ENCODE data around the gene KCND3. TPM values are rescaled to one million over a fixed set of nuclear protein-coding genes. Genes with fewer than 3 reads are reported as not detected.

KCND3 gene
- total and polyA plus RNA-seq, 4 donors = 1.0 to 27.1 (median 6.1) TPM

DNA sequence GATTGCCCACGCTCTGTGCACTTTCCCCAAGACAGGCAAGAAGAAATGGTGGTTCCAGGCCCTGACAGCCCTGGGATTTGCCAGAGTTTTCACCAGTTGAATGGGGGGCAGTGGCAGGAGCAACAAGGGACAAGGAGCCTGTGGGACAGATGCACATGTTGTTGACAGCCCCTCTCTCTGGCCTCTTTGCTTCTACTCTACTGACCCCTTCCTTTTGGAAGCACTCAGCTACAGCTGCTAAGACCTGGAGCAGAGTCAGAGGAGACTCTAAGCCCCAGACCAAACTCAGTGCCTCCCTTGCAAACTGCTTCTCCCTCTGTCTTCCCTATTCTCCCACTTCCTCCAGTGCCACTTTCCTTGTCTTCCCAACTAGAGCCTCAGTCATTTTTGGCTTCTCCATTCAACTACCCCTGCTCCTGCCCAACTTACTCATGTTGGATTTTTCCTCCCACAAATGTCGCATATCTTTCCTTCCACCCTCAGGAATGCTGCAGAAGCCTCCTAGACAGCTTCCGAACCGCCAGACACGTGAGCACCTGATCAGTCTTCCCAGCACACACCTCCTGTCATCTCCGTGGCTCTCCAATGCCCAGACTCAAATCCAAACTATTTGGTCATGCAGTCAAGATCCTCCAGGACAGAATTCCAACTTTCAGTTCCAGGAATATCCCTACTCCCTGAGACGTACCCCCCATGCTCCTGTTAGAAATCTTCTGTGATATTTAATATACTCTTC is 259.4 kb downstream of the KCND3 start:
- no peaks in the 10 kb centered on the region for H3K9me3 ChIP-seq (ENCODE audit: control insufficient read depth in 4 of 4, low read length in 3 of 4)
- TF ChIP-seq GABPA (IDR thresholded peaks at IDR 0.05 in 1 of 2, conservative IDR thresholded peaks at IDR 0.05 in 1 of 2) (no peak), RAD21 (IDR thresholded peaks at IDR 0.05) (no peak), TAF1 (conservative IDR thresholded peaks at IDR 0.05) (no peak), HNF4G (IDR thresholded peaks at IDR 0.05) (no peak)
- TF ChIP-seq, protein P1, sequence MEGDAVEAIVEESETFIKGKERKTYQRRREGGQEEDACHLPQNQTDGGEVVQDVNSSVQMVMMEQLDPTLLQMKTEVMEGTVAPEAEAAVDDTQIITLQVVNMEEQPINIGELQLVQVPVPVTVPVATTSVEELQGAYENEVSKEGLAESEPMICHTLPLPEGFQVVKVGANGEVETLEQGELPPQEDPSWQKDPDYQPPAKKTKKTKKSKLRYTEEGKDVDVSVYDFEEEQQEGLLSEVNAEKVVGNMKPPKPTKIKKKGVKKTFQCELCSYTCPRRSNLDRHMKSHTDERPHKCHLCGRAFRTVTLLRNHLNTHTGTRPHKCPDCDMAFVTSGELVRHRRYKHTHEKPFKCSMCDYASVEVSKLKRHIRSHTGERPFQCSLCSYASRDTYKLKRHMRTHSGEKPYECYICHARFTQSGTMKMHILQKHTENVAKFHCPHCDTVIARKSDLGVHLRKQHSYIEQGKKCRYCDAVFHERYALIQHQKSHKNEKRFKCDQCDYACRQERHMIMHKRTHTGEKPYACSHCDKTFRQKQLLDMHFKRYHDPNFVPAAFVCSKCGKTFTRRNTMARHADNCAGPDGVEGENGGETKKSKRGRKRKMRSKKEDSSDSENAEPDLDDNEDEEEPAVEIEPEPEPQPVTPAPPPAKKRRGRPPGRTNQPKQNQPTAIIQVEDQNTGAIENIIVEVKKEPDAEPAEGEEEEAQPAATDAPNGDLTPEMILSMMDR (IDR thresholded peaks at IDR 0.05; ENCODE audit: low read depth, low read length, missing input control) = no peak
- WGBS = 94% methylated on average over 7 of the region's 7 CpGs
- H3K27ac ChIP-seq (ENCODE audit: low read depth in 1 of 2, low read length in 2 of 2) = no peak overlapping the region
- no peak overlapping the region for H3K9ac ChIP-seq (ENCODE audit: low read depth in 1 of 2, low read length in 2 of 2)
- no peaks in the 10 kb centered on the region for H3K36me3 ChIP-seq (ENCODE audit: control insufficient read depth in 4 of 4, insufficient read depth in 3 of 4, low read depth in 1 of 4, low read length in 3 of 4)
- H3K4me3 ChIP-seq (ENCODE audit: low read depth in 1 of 3, low read length in 3 of 3) = no peak overlapping the region
- peak; percentile 28 for DNase-seq (ENCODE audit: low spot score)
- no peaks in the 10 kb centered on the region for H3K27me3 ChIP-seq (ENCODE audit: control insufficient read depth in 4 of 4, insufficient read depth in 4 of 4, low read length in 3 of 4)
- no peaks in the 10 kb centered on the region for H3K4me1 ChIP-seq (ENCODE audit: control insufficient read depth in 4 of 4, insufficient read depth in 4 of 4, low read length in 3 of 4)

DNA sequence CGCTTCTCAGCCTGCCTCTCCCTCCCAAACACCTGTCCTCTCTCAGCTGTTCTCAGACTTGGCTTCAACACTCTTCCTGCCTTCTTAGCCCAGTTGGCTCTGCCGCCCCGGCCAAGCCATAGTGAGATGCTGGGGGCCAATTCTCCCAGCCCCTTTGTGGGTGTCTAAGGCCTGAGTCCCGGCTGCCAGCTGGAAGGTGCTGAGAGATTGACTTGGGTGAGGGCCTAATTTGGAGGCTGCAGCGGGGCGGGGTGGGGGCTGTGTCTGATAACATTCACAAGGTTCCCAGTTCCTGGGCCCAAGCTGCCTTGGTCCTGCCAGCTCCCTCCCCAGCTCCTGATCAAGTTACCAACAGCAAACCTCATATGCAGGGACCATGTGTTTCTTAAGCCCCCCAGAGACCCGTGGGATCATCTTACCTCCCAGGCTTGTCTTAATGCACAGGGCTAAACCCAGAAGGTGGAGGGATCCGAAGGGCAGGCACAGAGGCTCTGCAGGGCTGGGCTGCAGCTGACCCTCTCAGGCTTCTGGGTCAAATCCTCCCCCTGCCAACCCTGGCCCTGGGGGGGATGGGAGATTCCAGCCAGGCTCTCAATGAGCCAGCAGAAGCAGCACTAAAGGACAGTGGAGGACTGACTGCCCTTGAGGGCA is 260.1 kb downstream of the KCND3 start:
- TF ChIP-seq, protein P1 (IDR thresholded peaks at IDR 0.05; ENCODE audit: low read depth, low read length, missing input control) = no peak
- TF ChIP-seq FOXA2 (IDR thresholded peaks at IDR 0.05) (no peak), NR2F2 (IDR thresholded peaks at IDR 0.05) (no peak), RXRA (IDR thresholded peaks at IDR 0.05) (no peak), HNF4A (conservative IDR thresholded peaks at IDR 0.05) (no peak), SP1 (IDR thresholded peaks at IDR 0.05) (no peak), YY1 (IDR thresholded peaks at IDR 0.05) (no peak), FOXA1 (IDR thresholded peaks at IDR 0.05) (no peak), JUND (IDR thresholded peaks at IDR 0.05) (no peak), EGR1 (IDR thresholded peaks at IDR 0.05; ENCODE audit: low read depth in 2 of 2) (no peak), TAF1 (conservative IDR thresholded peaks at IDR 0.05) (no peak), HNF4G (IDR thresholded peaks at IDR 0.05) (no peak), GABPA (IDR thresholded peaks at IDR 0.05 in 1 of 2, conservative IDR thresholded peaks at IDR 0.05 in 1 of 2) (no peak), RAD21 (IDR thresholded peaks at IDR 0.05) (no peak)
- TF ChIP-seq, protein P2, sequence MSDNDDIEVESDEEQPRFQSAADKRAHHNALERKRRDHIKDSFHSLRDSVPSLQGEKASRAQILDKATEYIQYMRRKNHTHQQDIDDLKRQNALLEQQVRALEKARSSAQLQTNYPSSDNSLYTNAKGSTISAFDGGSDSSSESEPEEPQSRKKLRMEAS (IDR thresholded peaks at IDR 0.05) = no peak
- TF ChIP-seq, protein P3, sequence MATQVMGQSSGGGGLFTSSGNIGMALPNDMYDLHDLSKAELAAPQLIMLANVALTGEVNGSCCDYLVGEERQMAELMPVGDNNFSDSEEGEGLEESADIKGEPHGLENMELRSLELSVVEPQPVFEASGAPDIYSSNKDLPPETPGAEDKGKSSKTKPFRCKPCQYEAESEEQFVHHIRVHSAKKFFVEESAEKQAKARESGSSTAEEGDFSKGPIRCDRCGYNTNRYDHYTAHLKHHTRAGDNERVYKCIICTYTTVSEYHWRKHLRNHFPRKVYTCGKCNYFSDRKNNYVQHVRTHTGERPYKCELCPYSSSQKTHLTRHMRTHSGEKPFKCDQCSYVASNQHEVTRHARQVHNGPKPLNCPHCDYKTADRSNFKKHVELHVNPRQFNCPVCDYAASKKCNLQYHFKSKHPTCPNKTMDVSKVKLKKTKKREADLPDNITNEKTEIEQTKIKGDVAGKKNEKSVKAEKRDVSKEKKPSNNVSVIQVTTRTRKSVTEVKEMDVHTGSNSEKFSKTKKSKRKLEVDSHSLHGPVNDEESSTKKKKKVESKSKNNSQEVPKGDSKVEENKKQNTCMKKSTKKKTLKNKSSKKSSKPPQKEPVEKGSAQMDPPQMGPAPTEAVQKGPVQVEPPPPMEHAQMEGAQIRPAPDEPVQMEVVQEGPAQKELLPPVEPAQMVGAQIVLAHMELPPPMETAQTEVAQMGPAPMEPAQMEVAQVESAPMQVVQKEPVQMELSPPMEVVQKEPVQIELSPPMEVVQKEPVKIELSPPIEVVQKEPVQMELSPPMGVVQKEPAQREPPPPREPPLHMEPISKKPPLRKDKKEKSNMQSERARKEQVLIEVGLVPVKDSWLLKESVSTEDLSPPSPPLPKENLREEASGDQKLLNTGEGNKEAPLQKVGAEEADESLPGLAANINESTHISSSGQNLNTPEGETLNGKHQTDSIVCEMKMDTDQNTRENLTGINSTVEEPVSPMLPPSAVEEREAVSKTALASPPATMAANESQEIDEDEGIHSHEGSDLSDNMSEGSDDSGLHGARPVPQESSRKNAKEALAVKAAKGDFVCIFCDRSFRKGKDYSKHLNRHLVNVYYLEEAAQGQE (IDR thresholded peaks at IDR 0.05) = no peak
- TF ChIP-seq, protein P4, sequence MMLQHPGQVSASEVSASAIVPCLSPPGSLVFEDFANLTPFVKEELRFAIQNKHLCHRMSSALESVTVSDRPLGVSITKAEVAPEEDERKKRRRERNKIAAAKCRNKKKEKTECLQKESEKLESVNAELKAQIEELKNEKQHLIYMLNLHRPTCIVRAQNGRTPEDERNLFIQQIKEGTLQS (IDR thresholded peaks at IDR 0.05) = no peak
- TF ChIP-seq, protein P5, sequence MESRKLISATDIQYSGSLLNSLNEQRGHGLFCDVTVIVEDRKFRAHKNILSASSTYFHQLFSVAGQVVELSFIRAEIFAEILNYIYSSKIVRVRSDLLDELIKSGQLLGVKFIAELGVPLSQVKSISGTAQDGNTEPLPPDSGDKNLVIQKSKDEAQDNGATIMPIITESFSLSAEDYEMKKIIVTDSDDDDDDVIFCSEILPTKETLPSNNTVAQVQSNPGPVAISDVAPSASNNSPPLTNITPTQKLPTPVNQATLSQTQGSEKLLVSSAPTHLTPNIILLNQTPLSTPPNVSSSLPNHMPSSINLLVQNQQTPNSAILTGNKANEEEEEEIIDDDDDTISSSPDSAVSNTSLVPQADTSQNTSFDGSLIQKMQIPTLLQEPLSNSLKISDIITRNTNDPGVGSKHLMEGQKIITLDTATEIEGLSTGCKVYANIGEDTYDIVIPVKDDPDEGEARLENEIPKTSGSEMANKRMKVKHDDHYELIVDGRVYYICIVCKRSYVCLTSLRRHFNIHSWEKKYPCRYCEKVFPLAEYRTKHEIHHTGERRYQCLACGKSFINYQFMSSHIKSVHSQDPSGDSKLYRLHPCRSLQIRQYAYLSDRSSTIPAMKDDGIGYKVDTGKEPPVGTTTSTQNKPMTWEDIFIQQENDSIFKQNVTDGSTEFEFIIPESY (IDR thresholded peaks at IDR 0.05) = no peak
- H3K4me1 ChIP-seq (ENCODE audit: control insufficient read depth in 4 of 4, insufficient read depth in 4 of 4, low read length in 3 of 4) = no peaks in the 10 kb centered on the region
- no peaks in the 10 kb centered on the region for H3K36me3 ChIP-seq (ENCODE audit: control insufficient read depth in 4 of 4, insufficient read depth in 3 of 4, low read depth in 1 of 4, low read length in 3 of 4)
- 82% methylated on average over 8 of the region's 8 CpGs for WGBS
- no peak overlapping the region for H3K27ac ChIP-seq (ENCODE audit: low read depth in 1 of 2, low read length in 2 of 2)
- DNase-seq (ENCODE audit: low spot score) = peak; percentile 33
- H3K9me3 ChIP-seq (ENCODE audit: control insufficient read depth in 4 of 4, low read length in 3 of 4) = no peaks in the 10 kb centered on the region
- no peaks in the 10 kb centered on the region for H3K27me3 ChIP-seq (ENCODE audit: control insufficient read depth in 4 of 4, insufficient read depth in 4 of 4, low read length in 3 of 4)
- no peak overlapping the region for H3K4me3 ChIP-seq (ENCODE audit: low read depth in 1 of 3, low read length in 3 of 3)
- H3K9ac ChIP-seq (ENCODE audit: low read depth in 1 of 2, low read length in 2 of 2) = no peak overlapping the region
